HG02763 (cell line): Measurements from ENCODE around the gene ALOXE3.
"Not testable (repeated sequence)": the region's sequence is repeated elsewhere in the genome, so short reads cannot be mapped to it uniquely, and the experiment has no call there.

Source experiments
- ATAC-seq: cut with Tn5 transposase; IDR thresholded peaks from one replicate; pipeline ENCODE4 v1.9.1; 2021; ENCODE audit warnings: mild to moderate bottlenecking, moderate library complexity; ENCODE audit not compliant: unreplicated experiment

The ALOXE3 gene

DNA sequence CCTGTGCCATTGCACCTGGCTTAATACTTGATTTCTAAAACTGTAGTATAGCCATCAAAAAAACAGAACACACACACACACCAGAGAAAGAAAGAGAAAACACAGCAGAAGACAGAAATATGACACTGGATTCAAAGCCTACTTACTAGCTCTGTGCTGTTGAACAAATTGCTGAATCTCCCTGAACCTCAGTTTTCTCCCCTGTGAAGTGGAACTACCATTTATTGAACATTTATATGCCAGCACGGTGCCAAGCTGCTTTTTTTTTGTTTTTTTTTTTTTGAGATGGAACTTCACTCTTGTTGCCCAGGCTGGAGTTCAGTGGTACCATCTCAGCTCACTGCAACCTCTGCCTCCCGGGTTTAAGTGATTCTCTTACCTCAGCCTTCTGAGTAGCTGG is 17.6 kb downstream of the ALOXE3 start:
- ATAC-seq: no peak

DNA sequence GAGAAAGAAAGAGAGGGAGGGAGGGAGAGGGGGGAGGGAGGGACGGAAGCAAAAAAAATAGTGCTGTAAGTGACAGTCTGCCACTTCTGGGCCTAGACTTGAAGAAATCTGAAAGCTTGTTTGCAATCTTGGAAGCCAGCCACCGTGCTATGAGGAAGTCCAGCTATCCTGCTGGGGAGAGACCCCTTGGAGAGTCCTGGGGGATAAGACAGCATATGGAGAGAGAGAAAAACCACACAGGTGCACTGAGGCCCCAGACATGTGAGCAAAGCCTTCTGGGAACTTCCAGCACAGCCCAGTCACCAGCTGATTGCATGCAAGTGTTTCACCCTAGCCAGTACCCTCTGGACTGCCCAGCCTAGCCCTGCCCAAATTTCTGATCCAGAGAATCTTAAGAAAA is 18.2 kb downstream of the ALOXE3 start:
- ATAC-seq: no peak

DNA sequence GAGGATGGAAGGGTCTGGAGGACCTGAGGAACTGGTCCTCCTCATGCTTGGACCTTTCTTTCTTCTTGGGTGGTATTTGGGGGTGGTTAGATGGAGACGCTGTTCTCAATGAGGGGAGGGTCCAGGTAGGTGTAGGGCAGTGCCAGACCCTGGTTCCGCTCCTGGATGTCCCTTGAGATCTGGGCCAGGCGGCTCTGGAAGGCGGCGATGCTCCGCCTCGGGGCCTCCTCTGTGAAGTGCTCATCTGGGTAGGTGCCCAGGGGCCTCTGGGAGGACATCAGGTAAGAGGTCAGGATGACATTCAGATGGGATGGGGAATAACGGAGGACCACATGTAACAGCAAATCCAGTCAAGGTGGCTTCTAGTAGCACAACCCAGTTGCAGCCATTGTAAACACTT is 21.8 kb downstream of the ALOXE3 start:
- ATAC-seq: no peak

DNA sequence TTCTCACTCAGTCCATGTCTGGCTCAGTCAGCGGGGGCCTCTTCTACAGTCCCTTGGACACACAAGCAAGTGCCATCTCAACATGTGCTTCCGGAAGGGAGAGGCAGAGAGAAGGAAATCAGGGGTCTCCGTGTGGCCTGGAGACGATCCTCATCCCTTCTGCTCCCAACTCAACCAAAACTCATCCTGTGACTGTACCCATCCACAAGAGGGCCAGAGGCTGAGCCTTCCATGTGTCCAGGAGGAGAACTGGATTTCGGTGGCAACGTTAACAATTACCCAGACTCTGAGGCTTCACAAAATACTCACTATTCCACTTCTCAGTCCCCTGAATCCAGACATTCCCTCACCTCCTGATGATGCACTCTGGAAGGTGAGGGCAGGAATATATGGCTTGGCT is 23.0 kb downstream of the ALOXE3 start:
- no peak for ATAC-seq

DNA sequence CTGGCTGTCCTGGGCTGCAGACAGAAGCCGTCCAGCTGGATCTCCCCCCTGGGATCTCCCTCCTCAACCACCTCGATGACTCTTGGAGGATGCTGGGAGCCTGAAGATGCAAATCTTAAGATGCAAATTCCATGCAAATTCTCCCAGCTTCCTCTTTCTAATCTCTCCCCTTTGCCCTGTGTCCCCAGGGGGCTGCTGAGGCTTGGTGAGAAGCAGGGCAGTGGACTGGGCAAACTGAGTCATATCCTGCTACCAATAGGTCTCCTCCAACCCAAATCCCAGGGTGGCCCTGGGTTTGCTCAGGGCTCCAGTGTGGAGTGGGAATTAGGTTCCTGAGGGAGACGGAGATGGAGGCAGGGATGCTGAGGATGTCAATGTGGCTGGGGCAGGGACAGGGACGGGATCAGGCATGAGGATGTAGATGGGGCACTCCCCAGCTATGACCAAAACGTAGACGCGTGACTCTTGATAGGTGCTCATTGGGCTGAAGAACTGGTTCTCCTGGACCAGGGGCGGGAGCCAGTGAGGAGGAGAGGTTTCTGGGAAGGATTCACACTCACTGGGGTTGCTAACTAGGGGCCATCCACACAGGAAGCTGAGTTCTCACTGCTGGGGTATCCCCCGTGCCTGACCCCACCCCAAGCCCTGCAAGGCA is 27.2 kb downstream of the ALOXE3 start:
- ATAC-seq: no peak

DNA sequence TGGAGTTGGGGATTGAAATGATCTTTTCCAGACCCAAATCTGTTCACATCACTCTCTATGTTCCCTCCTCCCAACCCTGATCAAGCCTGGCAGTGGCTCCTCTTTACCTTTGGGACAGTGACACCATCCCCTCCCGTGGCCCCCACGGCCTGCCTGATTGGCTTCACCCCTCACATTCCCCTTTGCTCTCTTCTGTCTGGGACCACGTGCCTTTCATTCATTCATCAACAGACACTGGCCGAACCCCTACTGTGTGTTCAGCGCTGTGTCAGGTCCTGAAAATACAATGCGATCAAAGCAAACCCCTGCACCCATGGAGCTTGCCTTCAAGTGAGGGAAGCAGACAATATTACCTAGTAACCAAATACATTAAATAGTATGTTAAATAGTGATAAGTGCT is 28.6 kb downstream of the ALOXE3 start:
- no peak for ATAC-seq

DNA sequence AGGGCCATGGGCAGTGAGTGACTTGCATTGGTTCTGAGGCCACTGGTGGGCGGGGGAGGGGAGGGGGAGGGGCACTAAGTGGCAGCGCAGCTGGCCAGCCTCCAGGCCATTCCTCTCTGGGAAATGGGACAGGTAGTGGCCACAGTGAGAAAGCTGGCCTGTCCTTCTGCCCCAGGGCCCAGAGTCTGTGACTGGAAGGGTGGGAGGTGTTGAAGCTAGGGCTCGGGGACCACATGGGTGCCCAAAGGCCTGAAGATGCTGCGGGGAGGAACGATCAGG is 30.4 kb downstream of the ALOXE3 start:
- no peak for ATAC-seq

DNA sequence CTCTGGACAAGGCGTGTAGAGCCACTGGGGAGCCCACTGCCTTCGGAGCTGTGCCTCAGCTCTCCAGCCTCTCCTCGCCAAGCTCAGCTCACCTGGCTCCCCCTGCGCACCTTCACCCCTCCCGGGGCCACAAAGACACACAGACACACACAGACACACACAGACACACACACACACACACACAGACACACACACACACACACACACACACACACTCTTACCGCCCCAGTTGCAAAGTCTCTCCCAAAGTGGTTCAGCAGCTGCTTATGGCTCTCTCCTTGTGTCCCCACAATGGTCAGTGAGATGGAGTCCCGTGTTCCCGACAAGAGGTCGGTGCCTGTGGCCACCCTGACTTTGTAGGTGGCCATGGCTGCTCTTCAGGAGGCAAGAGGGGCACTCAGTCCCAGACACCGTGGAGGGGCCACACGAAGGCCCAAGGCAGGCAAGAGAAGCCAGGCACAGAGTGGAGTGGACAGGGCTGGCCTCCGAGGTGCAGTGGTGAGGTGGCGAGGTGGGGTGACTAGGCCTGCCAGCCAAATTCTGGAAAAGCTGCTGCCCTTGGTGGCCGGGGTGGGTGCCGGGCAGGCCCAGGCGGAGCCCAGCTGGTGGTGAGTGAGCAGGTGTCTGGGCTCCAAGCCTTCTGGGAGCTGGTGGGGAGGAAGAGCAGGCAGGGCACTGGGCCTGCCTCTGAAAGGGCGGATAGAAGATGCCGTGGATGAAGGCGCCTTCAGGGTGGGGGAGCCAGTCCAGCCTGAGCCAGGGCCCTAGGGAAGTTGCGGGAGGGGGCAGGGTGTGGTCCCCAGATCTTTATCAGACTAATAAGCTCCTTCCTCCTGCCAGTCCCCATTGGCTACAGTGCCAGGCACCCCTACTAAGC is 31.0 kb downstream of the ALOXE3 start, which contains the start of gene ALOX12B:
Gene ALOX12B (minus strand): TSS at position 642 of the 877 bp plus-strand sequence. CDS start 274 bp downstream, at position 368.
- ATAC-seq: no peak

DNA sequence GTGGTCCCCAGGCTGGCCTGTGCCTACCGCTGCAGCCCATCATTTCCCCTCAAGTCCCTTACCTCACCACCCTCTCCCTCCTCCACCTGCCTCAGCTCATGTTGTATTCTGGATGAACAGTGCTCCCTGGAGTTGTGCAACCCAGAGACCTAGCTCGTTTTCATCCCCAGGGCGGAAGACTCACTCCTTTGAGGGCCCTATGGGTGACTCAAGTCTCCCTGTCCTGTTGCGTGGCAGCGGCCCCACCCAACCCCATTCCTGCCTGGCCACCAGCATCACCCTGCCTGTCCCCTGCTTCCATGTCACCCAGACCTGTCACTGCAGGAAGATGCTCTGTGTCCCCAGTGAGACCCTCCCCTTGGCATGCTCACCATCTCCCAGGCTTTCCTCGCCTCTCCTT is 34.1 kb downstream of the ALOXE3 start:
- ATAC-seq: no peak

DNA sequence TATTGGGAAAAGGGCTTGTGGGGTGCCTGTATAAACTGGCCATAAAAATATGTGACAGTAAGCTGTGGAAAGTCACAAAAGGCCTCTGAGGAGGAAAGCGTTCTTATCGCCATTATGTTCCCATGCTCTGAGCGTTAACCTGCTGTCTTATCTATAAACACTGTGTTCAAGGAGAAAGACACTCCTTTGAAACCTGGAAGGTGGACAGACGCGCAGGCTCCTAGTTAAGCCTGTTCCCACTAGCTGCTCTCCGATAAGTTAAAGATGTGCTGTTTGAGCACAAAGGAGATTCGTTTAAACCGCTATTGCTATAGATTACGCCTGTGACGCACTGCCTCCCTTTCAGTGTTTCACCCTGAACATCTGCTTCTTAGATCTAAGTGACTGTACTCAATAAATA is 36.0 kb downstream of the ALOXE3 start:
- no peak for ATAC-seq

DNA sequence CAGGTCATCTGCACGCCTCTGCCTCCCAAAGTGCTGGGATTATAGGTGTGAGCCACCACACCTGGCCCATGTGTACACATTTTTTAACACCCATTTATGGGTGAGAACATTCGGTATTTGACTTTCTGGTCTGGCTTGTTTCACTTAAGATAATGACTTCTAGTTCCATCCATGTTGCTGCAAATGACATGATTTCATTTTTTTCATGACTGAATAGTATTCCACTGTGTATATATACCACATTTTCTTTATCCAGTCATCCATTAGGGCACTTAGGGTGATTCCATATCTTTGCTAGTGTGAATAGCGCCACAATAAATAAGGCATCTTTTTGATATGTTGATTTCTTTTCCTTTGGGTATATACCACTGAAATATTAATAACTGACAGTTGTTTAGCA is 36.4 kb downstream of the ALOXE3 start:
- ATAC-seq: no peak

DNA sequence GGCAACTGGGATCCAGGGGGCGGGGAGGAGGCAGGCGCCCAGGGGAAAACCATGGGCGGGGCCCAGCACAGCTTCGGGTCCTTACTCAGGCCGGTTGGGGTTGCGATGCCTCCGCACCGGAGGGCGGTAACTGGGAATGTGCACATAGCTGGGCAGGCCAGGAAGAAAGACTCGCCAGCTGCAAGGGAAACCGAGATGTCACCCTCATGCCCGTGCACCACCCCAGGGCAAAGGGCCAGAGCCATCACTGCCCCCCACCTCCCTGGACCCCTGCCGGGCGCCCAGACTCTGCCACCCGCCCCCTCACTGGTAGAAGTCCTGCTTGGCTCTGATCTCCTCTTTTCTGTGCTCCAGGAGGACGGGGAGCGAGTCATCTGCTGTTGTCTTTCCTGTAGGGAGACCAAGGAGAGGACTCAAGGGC is 37.5 kb downstream of the ALOXE3 start:
- ATAC-seq: no peak

DNA sequence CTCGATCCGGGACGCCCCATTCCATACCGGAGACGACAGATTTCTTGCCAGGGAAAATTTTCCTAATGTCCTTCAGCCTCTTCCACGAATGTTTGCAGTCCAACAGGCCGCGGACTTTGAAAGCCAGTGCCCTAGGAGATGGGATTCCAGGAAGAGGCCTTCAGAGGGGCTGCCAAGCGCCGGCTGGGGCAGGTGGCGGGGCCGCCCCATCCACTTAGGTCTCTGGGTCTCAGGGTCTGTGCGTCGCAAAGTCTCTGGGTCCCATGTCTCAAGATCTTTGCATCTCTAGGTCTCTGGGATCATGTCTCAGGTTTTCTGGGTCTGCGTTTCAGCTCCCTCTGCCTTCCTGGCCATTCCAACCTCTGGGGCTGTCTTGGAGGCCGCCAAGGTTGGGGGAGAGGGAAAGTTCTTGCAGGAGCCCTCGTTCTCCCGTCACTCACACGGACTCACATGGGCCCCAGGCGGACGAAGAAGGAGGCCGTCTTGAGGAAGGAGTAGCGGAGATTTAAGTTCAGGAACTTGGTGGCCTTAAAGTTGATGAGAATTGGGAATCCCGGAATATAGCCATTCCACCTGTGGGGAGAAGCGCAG is 38.0 kb downstream of the ALOXE3 start:
- no peak for ATAC-seq

DNA sequence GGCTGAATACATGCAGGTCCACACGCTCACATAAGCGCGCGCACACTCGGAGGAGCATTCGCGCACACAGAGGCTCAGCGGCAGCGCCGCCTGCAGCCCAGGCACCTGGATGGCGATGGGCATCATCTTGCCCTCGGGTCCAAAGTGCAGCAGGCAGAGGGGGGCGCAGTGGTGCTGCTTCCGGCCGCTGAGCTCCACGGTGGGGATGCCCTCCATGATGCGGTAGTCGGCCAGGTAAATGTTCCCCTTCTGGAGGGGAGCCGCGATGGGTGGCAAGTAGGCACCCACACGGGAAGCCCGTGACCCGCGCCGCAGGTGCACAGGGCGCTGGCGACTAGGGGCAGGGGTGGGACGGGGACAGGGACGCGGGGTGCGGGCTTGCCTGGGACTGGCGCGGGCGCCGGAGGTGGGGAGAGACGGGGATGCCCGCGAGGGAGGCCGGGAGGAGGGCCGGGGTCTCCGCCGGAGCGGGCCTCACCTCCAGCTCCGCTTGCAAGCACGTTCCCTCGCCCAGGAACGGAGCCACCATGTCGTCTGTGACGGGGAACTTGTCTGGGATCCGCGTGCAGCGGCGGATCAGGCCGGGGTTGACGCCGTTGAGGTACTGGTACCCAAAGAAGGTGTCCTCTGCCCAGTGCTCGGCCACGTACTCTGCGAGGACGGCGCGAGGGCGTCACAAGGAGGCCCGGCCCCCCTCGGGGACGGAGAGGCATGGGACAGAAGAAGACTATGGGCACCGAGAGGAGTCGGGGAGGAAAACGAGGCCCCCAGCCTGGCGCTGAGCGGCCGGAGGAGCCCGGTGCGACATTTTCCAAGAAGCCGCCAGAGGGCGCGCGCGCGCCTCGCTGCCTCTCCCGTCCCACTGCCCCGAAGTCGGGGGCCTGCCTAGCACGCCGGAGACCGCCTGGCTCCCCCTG is 38.8 kb downstream of the ALOXE3 start:
- ATAC-seq: peak; percentile 70

DNA sequence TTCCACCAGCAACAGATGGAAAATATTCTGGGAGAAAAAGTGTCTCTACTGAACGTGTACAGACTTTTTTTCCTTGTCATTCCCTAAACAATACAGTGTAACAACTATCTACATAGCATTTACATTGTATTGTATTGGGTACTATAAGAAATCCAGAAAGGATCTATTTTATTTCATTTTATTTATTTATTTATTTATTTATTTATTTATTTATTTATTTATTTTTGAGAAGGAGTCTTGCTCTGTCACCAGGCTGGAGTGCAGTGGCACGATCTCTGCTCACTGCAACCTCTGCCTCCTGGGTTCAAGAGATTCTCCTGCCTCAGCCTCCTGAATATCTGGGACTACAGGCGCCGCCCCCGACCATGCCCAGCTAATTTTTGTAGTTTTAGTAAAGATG is 40.4 kb downstream of the ALOXE3 start:
- ATAC-seq: not testable (repeated sequence)

DNA sequence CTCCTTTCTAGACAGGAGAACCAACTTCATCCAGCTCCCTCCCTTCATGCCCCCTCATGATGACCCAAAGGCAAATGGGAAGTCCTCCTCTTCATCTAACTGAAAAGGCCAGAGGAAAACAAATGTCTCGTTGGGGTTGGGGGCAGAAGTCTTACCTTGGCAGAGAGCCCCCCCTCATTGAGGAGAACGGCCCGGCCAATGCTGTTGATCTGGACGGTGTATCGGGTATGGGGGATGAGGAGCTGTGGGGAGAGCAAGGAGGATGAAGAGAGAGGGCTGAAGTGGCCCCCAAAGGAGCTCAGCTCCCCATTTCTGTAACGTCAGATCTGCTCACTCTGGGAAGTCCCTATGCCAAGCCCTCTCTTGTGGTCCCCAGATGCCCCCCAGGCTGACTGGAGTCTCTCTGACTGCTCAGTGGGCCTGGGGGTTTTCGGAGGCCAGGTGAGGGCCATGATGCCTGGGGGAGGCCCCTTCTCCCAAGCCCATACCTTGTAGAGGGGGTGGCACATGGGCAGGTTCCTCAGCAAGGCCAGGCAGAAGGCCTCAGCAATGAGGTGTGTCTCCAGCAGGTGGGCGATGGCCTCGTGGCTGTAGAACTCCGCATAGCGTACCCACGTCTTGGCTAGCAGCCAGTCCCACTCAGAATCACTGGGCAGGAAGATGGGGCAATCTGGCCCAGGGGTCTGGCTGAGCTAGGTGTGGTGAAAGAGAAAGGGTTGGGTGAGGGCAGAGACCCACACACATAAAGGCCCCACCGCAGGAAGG is 41.6 kb downstream of the ALOXE3 start:
- no peak for ATAC-seq

DNA sequence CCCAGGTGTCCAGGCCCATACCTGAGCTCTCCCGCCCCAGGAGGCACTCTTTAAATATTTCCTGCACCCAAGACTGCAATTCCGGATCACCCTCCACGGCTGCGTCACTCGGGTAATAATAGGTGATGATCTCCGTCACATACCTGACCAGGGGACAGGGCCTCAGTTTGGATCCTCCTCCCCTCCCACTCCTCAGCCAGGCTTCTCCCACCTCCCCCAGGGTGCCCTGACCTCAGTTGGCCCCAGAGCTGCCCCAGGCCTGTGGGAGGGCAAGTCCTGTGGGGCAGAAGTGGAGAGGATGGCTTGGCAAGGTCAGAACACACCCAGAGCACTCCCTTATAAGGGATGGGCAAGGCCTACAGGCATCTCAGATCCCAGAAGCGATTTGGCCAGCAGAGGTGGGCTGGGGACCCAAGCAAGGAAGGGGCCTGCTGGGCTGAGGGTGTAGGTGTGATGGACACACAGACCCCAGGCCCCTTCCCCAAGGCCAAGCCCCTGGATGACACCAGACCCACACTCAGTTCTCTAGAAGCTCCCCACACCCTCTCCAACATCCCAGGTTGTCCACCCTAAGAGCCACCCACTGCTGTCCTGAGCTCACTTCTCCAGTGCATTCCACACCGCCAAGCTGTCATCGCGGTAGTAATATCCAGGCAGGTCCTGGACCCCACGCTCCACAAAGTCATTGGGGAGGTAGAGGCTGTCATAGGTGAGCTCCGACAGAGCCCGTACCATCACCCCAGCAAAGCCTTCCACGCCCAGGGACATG is 42.6 kb downstream of the ALOXE3 start:
- no peak for ATAC-seq

DNA sequence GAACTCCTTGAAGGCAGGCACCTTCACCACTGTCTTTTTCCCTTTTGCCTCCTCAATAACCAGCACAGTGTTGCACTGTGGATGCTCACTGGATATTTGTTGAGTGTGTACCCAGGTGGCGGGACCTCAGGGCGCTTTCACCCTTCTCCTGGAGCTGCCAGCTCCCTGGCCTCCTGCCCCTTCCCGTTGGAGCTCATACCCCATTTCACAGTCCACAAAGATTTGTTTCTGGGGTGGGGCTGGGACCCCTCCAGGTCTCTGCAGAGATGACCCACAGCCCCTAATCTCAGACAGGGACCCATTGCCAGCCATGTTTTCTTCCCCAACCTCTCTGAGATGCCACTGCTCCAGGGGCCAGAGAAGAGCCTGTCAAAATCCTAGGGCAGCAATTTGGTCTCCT is 43.2 kb downstream of the ALOXE3 start:
- no peak for ATAC-seq

DNA sequence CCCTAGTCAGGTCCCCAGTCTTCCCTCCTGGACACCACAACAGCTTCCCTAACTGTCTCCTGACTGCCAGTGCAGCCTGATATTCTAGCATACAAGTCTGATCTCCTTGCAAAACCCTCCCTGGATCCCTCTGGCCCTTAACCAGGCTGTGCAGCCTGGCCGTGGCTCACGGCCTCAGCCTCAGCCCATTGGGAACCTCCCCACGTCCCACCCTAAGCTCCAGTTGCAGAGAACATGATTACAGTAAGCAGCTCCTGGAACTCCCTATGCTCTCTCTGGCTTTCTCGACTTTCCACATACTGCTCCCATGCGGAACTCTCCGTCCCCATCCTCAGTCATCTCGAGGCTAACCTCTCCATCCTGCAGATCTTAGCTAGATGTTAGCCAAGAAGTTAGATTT is 43.8 kb downstream of the ALOXE3 start:
- no peak for ATAC-seq
